ENCODE data around the gene RIPPLY1. TPM values are rescaled to one million over a fixed set of nuclear protein-coding genes. Genes with fewer than 3 reads are reported as not detected.

Gene RIPPLY1
- not detected for total RNA-seq

GRCh38 chrX:106903291-106903824 is at the start of gene RIPPLY1:
Gene RIPPLY1 (minus strand): TSS chrX:106903341. CDS start chrX:106903287, 54 bp downstream.
- DNase-seq (ENCODE audit: low spot score) = no peak

GRCh38 chrX:106952538-106952937 is 49.4 kb upstream of the RIPPLY1 start:
- no peak for DNase-seq (ENCODE audit: low spot score)

GRCh38 chrX:106952089-106952488 is 48.9 kb upstream of the RIPPLY1 start:
- no peak for DNase-seq (ENCODE audit: low spot score)

- no peak for DNase-seq (ENCODE audit: low spot score)
Observed at GRCh38 chrX:106951230-106951629, 48.1 kb upstream of the RIPPLY1 start.

GRCh38 chrX:106950381-106950780 is 47.2 kb upstream of the RIPPLY1 start:
- no peak for DNase-seq (ENCODE audit: low spot score)

GRCh38 chrX:106949366-106949765 is 46.2 kb upstream of the RIPPLY1 start:
- no peak for DNase-seq (ENCODE audit: low spot score)

GRCh38 chrX:106948641-106949040 is 45.5 kb upstream of the RIPPLY1 start:
- no peak for DNase-seq (ENCODE audit: low spot score)

- no peak for DNase-seq (ENCODE audit: low spot score)
Observed at GRCh38 chrX:106946464-106946863, 43.3 kb upstream of the RIPPLY1 start.

GRCh38 chrX:106940068-106940467 is 36.9 kb upstream of the RIPPLY1 start:
- no peak for DNase-seq (ENCODE audit: low spot score)

- no peak for DNase-seq (ENCODE audit: low spot score)
Observed at GRCh38 chrX:106939566-106939965, 36.4 kb upstream of the RIPPLY1 start.

- DNase-seq (ENCODE audit: low spot score) = no peak
Observed at GRCh38 chrX:106936246-106936645, 33.1 kb upstream of the RIPPLY1 start.

GRCh38 chrX:106935175-106935574 is 32.0 kb upstream of the RIPPLY1 start:
- DNase-seq (ENCODE audit: low spot score) = no peak

- DNase-seq (ENCODE audit: low spot score) = no peak
Observed at GRCh38 chrX:106933538-106933961, 30.4 kb upstream of the RIPPLY1 start.

- DNase-seq (ENCODE audit: low spot score) = no peak
Observed at GRCh38 chrX:106932960-106933537, 29.9 kb upstream of the RIPPLY1 start.

GRCh38 chrX:106932492-106932923 is 29.4 kb upstream of the RIPPLY1 start:
- no peak for DNase-seq (ENCODE audit: low spot score)

GRCh38 chrX:106931831-106932491 is 28.8 kb upstream of the RIPPLY1 start:
- no peak for DNase-seq (ENCODE audit: low spot score)

- no peak for DNase-seq (ENCODE audit: low spot score)
Observed at GRCh38 chrX:106928227-106928626, 25.1 kb upstream of the RIPPLY1 start.

GRCh38 chrX:106927700-106928099 is 24.6 kb upstream of the RIPPLY1 start:
- no peak for DNase-seq (ENCODE audit: low spot score)

- no peak for DNase-seq (ENCODE audit: low spot score)
Observed at GRCh38 chrX:106927023-106927422, 23.9 kb upstream of the RIPPLY1 start.

GRCh38 chrX:106921637-106922036 is 18.5 kb upstream of the RIPPLY1 start:
- DNase-seq (ENCODE audit: low spot score) = no peak

GRCh38 chrX:106919932-106920452 is 16.9 kb upstream of the RIPPLY1 start, which contains the start of gene CLDN2:
Gene CLDN2 (plus strand): TSS chrX:106920402. CDS start chrX:106928229, 7,827 bp downstream.
- no peak for DNase-seq (ENCODE audit: low spot score)

- DNase-seq (ENCODE audit: low spot score) = no peak
Observed at GRCh38 chrX:106917830-106918500, 14.8 kb upstream of the RIPPLY1 start.
